Middle frontal gyrus (tissue), 1 donor: ENCODE measurements around the gene PPP1R27.
"Not testable (repeated sequence)": the region's sequence is repeated elsewhere in the genome, so short reads cannot be mapped to it uniquely, and the experiment has no call there.

Experiments
- DNase-seq: peaks from one replicate; pipeline ENCODE4 v3.0.0-alpha.2; 2015; ENCODE audit warnings: low spot score; ENCODE audit errors: extremely low spot score

PPP1R27 gene

GRCh38 chr17:81841866-81842265 lies 7.0 kb upstream of the PPP1R27 start:
- no peak for DNase-seq

- DNase-seq = no peak
Observed at GRCh38 chr17:81840826-81841778, 6.3 kb upstream of the PPP1R27 start.

DNA sequence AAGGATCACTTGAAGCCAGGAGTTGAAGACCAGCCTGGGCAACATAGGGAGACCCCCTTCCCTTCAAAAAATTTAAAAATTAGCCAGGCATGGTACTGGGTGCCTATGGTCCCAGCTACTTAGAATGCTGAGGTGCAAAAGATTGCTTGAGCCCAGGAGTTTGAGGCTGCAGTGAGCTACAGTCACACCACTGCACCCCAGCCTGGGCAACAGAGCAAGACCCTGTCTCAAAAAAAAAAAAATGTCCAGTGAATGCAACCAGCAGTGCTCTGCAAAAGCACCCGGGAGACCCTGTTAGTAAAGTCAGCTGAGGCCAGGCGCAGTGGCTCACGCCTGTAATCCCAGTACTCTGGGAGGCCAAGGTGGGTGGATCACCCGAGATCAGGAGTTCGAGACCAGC lies 5.2 kb upstream of the PPP1R27 start:
- DNase-seq = not testable (repeated sequence)

DNA sequence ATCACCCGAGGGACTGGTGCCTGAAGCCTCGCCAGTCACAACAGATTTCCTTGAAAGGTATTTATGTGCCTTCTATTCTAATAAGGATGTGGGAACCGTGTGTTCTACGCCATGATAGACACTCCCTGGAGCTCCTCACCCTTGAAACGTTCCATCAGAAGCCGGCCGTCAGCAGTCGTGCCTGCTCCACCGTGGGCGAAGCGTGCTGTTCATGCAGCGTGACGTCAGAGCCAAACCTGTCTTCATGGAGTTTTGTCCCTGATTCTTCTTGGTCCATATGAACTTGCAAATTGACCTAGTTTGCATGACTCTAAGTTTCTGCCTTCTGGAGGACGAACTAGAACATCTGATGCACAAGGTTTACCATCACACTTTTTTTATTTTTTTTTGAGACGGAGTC lies 4.5 kb upstream of the PPP1R27 start:
- no peak for DNase-seq

GRCh38 chr17:81838753-81839255 lies 4.0 kb upstream of the PPP1R27 start:
- no peak for DNase-seq

GRCh38 chr17:81837641-81838040 lies 2.8 kb upstream of the PPP1R27 start:
- no peak for DNase-seq

GRCh38 chr17:81833921-81834830 lies 674 bp downstream of the PPP1R27 start:
- DNase-seq = no peak

DNA sequence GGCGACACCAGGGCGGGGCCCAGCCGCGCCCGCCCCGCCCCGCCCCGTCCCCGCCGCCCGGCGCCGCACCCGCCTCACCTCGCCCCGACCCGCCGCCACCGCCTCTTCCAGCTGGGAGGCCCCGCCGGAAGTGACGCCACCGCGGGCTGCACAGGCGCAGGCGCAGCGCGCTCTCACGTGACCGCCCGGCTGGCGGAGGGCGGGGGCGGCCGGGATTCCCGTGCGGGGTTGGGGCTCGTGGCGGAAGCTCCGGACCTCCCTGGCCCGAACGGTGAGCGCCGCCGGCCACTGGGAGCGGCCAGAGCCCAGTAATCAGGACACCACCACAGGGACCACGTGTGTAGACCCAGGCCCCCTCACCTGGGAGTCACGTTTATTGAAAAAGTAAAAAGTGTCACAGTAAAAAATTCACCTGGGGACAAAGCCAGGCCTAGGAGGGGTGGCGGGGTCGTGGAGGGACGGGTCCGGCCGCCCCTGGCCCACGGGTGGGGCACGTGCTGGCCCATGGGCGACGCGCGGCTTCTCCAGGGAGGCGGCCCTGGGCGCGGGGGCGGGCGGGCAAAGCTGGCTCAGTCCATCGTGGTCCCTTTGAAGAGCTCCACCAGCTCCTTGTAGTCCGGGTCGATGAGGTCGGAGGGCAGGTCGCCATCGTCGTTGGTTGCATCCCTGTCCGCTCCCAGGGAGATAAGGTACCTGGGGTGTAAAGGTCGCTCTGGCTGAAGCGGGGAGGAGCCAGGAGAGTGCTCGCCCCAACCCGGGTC lies 1.5 kb downstream of the PPP1R27 start, which contains the start of gene MCRIP1:
Gene MCRIP1 (minus strand): TSS at position 132 of the 761 bp plus-strand sequence. CDS start 8,785 bp downstream, outside the sequence.
- DNase-seq = peak; percentile 86

- no peak for DNase-seq
Observed at GRCh38 chr17:81832608-81833159, 2.2 kb downstream of the PPP1R27 start.

- no peak for DNase-seq
Observed at GRCh38 chr17:81831957-81832607, 2.8 kb downstream of the PPP1R27 start.

- DNase-seq = no peak
Observed at GRCh38 chr17:81831563-81831956, 3.3 kb downstream of the PPP1R27 start.

- DNase-seq = no peak
Observed at GRCh38 chr17:81829858-81830257, 5.0 kb downstream of the PPP1R27 start.

- no peak for DNase-seq
Observed at GRCh38 chr17:81828656-81829055, 6.2 kb downstream of the PPP1R27 start.

- DNase-seq = no peak
Observed at GRCh38 chr17:81825841-81826466, 8.9 kb downstream of the PPP1R27 start.

DNA sequence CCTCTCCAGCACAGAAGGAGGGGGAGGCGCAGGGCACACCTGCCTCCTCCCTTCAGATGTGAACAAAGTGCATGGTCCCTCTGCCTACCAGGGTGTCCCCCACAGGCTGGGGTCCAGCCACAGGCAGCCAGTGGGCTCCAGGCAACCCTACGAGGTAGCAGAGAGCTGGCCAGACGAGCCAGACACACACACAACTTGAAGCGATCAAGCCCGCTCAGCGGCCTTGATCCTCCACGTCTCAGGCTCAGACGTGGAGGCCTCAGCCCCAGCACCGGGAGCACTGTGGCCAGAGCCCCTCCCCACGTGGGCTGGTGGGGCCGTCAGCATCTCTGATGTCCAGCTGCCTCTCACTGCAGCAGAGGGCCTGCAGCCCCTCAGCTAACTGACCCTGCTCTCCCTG lies 10.3 kb downstream of the PPP1R27 start:
- no peak for DNase-seq

GRCh38 chr17:81823820-81824550 lies 10.9 kb downstream of the PPP1R27 start:
- no peak for DNase-seq

GRCh38 chr17:81822996-81823819 lies 11.6 kb downstream of the PPP1R27 start:
- no peak for DNase-seq

DNA sequence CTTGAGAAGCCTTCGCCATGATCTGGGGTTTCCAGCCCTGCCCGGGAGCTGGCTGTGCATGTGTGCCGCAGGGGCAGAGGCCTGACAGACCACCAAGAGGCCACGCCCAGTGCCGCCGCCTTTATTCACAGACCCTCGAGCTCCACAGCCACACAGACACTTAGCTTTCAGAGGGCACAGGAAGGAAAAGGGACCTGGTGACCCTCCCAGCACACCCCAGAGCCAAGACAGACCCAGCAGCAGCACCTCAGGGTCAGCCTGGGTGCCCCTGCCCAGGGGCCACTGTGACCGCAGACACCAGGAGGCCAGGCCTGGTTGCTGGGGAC lies 12.6 kb downstream of the PPP1R27 start:
- no peak for DNase-seq
